Measurements from ENCODE around the gene CRYBA1. TPM values are rescaled to one million over a fixed set of nuclear protein-coding genes. Genes with fewer than 3 reads are reported as not detected.
"Not testable (repeated sequence)": the region's sequence is repeated elsewhere in the genome, so short reads cannot be mapped to it uniquely, and the experiment has no call there.

The CRYBA1 gene
- total and polyA plus RNA-seq, 2 donors, result not detected

GRCh38 chr17:29243792-29244191 is 2.9 kb upstream of the CRYBA1 start:
- 49% methylated on average over 4 of the region's 4 CpGs for WGBS
- Histone ChIP-seq H3K4me3 (ENCODE audit: low read depth, low read length) (no peak overlapping the region), H3K27ac (ENCODE audit: low read depth) (no peak overlapping the region), H3K36me3 (ENCODE audit: insufficient read depth) (no peaks in the 10 kb centered on the region), H3K4me1 (ENCODE audit: insufficient read depth) (no peaks in the 10 kb centered on the region)
- DNase-seq (ENCODE audit: extremely low spot score), result no peak

- Histone ChIP-seq H3K4me3 (ENCODE audit: low read depth, low read length) (no peak overlapping the region), H3K4me1 (ENCODE audit: insufficient read depth) (no peaks in the 10 kb centered on the region), H3K27ac (ENCODE audit: low read depth) (no peak overlapping the region), H3K36me3 (ENCODE audit: insufficient read depth) (no peaks in the 10 kb centered on the region)
- 94% methylated on average over 6 of the region's 6 CpGs for WGBS
- DNase-seq (ENCODE audit: extremely low spot score), result no peak
These were observed 1.3 kb upstream of the CRYBA1 start for GRCh38 chr17:29245401-29245800.

- H3K4me1 ChIP-seq (ENCODE audit: insufficient read depth), result no peaks in the 10 kb centered on the region
- H3K27ac ChIP-seq (ENCODE audit: low read depth), result no peak overlapping the region
- H3K36me3 ChIP-seq (ENCODE audit: insufficient read depth), result no peaks in the 10 kb centered on the region
- no peak for DNase-seq (ENCODE audit: extremely low spot score)
- 74% methylated on average over 2 of the region's 2 CpGs for WGBS
- no peak overlapping the region for H3K4me3 ChIP-seq (ENCODE audit: low read depth, low read length)
These were observed 560 bp downstream of the CRYBA1 start for GRCh38 chr17:29247219-29247618.

- DNase-seq (ENCODE audit: extremely low spot score), result no peak
- 83% methylated on average over 5 of the region's 5 CpGs for WGBS
- no peak overlapping the region for H3K4me3 ChIP-seq (ENCODE audit: low read depth, low read length)
- no peak overlapping the region for H3K27ac ChIP-seq (ENCODE audit: low read depth)
- no peaks in the 10 kb centered on the region for H3K36me3 ChIP-seq (ENCODE audit: insufficient read depth)
- H3K4me1 ChIP-seq (ENCODE audit: insufficient read depth), result no peaks in the 10 kb centered on the region
These were observed 2.2 kb downstream of the CRYBA1 start for GRCh38 chr17:29248845-29249244.

GRCh38 chr17:29250666-29251065 is 4.0 kb downstream of the CRYBA1 start:
- no peak for DNase-seq (ENCODE audit: extremely low spot score)
- Histone ChIP-seq H3K4me3 (ENCODE audit: low read depth, low read length) (no peak overlapping the region), H3K4me1 (ENCODE audit: insufficient read depth) (no peaks in the 10 kb centered on the region), H3K27ac (ENCODE audit: low read depth) (no peak overlapping the region), H3K36me3 (ENCODE audit: insufficient read depth) (no peaks in the 10 kb centered on the region)
- WGBS, result 79% methylated on average over 1 of the region's 1 CpG

- H3K36me3 ChIP-seq (ENCODE audit: insufficient read depth), result no peaks in the 10 kb centered on the region
- H3K4me1 ChIP-seq (ENCODE audit: insufficient read depth), result no peaks in the 10 kb centered on the region
- no peak for DNase-seq (ENCODE audit: extremely low spot score)
- H3K4me3 ChIP-seq (ENCODE audit: low read depth, low read length), result no peak overlapping the region
- 74% methylated on average over 2 of the region's 2 CpGs for WGBS
- H3K27ac ChIP-seq (ENCODE audit: low read depth), result no peak overlapping the region
These were observed 4.5 kb downstream of the CRYBA1 start for GRCh38 chr17:29251184-29251583.

- Histone ChIP-seq H3K4me1 (ENCODE audit: insufficient read depth) (no peaks in the 10 kb centered on the region), H3K4me3 (ENCODE audit: low read depth, low read length) (no peak overlapping the region), H3K36me3 (ENCODE audit: insufficient read depth) (no peaks in the 10 kb centered on the region), H3K27ac (ENCODE audit: low read depth) (no peak overlapping the region)
- no peak for DNase-seq (ENCODE audit: extremely low spot score)
- WGBS, result 75% methylated on average over 7 of the region's 7 CpGs
These were observed 5.6 kb downstream of the CRYBA1 start for GRCh38 chr17:29252101-29252791.

GRCh38 chr17:29253037-29253436 is 6.4 kb downstream of the CRYBA1 start:
- Histone ChIP-seq H3K27ac (ENCODE audit: low read depth) (no peak overlapping the region), H3K4me3 (ENCODE audit: low read depth, low read length) (no peak overlapping the region), H3K36me3 (ENCODE audit: insufficient read depth) (no peaks in the 10 kb centered on the region), H3K4me1 (ENCODE audit: insufficient read depth) (no peaks in the 10 kb centered on the region)
- 94% methylated on average over 2 of the region's 2 CpGs for WGBS
- no peak for DNase-seq (ENCODE audit: extremely low spot score)

- H3K4me3 ChIP-seq (ENCODE audit: low read depth, low read length), result no peak overlapping the region
- no peaks in the 10 kb centered on the region for H3K36me3 ChIP-seq (ENCODE audit: insufficient read depth)
- DNase-seq (ENCODE audit: extremely low spot score), result no peak
- H3K27ac ChIP-seq (ENCODE audit: low read depth), result no peak overlapping the region
- WGBS, result 76% methylated on average over 4 of the region's 4 CpGs
- no peaks in the 10 kb centered on the region for H3K4me1 ChIP-seq (ENCODE audit: insufficient read depth)
These were observed 9.4 kb downstream of the CRYBA1 start for GRCh38 chr17:29255926-29256522.

GRCh38 chr17:29256735-29257466 is 10.2 kb downstream of the CRYBA1 start:
- DNase-seq (ENCODE audit: extremely low spot score), result no peak
- WGBS, result 31% methylated on average over 8 of the region's 8 CpGs
- Histone ChIP-seq H3K4me1 (ENCODE audit: insufficient read depth) (no peaks in the 10 kb centered on the region), H3K36me3 (ENCODE audit: insufficient read depth) (no peaks in the 10 kb centered on the region), H3K27ac (ENCODE audit: low read depth) (no peak overlapping the region), H3K4me3 (ENCODE audit: low read depth, low read length) (no peak overlapping the region)

GRCh38 chr17:29257756-29258155 is 11.1 kb downstream of the CRYBA1 start:
- no peak for DNase-seq (ENCODE audit: extremely low spot score)
- 53% methylated on average over 3 of the region's 3 CpGs for WGBS
- Histone ChIP-seq H3K4me3 (ENCODE audit: low read depth, low read length) (no peak overlapping the region), H3K36me3 (ENCODE audit: insufficient read depth) (no peaks in the 10 kb centered on the region), H3K27ac (ENCODE audit: low read depth) (no peak overlapping the region), H3K4me1 (ENCODE audit: insufficient read depth) (no peaks in the 10 kb centered on the region)

GRCh38 chr17:29263916-29264315 is 17.3 kb downstream of the CRYBA1 start:
- Histone ChIP-seq H3K27ac (ENCODE audit: low read depth) (no peak overlapping the region), H3K36me3 (ENCODE audit: insufficient read depth) (no peaks in the 10 kb centered on the region), H3K4me3 (ENCODE audit: low read depth, low read length) (no peak overlapping the region), H3K4me1 (ENCODE audit: insufficient read depth) (peaks cover 1% of the 10 kb centered on the region)
- WGBS, result 88% methylated on average over 5 of the region's 5 CpGs
- no peak for DNase-seq (ENCODE audit: extremely low spot score)

GRCh38 chr17:29271980-29272379 is 25.3 kb downstream of the CRYBA1 start:
- H3K27ac ChIP-seq (ENCODE audit: low read depth); H3K4me3 ChIP-seq (ENCODE audit: low read depth, low read length); H3K36me3 ChIP-seq (ENCODE audit: insufficient read depth); DNase-seq (ENCODE audit: extremely low spot score); H3K4me1 ChIP-seq (ENCODE audit: insufficient read depth): not testable (repeated sequence)
- WGBS, result 93% methylated on average over 9 of the region's 9 CpGs

- 40% methylated on average over 1 of the region's 1 CpG for whole genome bisulfite sequencing
- no peak overlapping the region for H3K4me3 ChIP-seq (ENCODE audit: low read depth, low read length)
- no peak for DNase-seq (ENCODE audit: extremely low spot score)
- peaks cover 2% of the 10 kb centered on the region for H3K4me1 ChIP-seq (ENCODE audit: insufficient read depth)
- no peak overlapping the region for H3K27ac ChIP-seq (ENCODE audit: low read depth)
- peaks cover 2% of the 10 kb centered on the region for H3K36me3 ChIP-seq (ENCODE audit: insufficient read depth)
These were observed 27.3 kb downstream of the CRYBA1 start for GRCh38 chr17:29273924-29274323.

Data from urinary bladder (tissue), 4 donors.